Omental fat pad (tissue), 4 donors: Measurements from ENCODE around the gene FAM170B. TPM values are rescaled to one million over a fixed set of nuclear protein-coding genes. Genes with fewer than 3 reads are reported as not detected.

ENCODE experiments used
- ATAC-seq: fragments of 150-250 bp; one replicate; pipeline ENCODE4 v1.9.1; 2016; ENCODE audit warnings: mild to moderate bottlenecking, moderate library complexity; ENCODE audit not compliant: low FRiP score
- DNase-seq: peaks from one replicate; pipeline ENCODE4 v3.0.0-alpha.2; 2019; ENCODE audit warnings: low spot score
- CTCF ChIP-seq, 3 donors: fragments of 450-650 bp; IDR thresholded peaks; one replicate each; pipeline ENCODE4 v1.5.1; 2016 to 2017; ENCODE audit warnings: antibody characterized with exemption in 3 of 3, mild to moderate bottlenecking in 3 of 3, moderate library complexity in 2 of 3
- total RNA-seq, 4 donors: library from RNA; depleted of rRNA; stranded (reverse); fragments of >200 nt; gene quantifications; one replicate each; pipeline ENCODE4 v1.1.0, GENCODE V29; 2016

The FAM170B gene
- total RNA-seq, 4 donors from 2014 or later: not detected

- TF ChIP-seq CTCF (IDR thresholded peaks at IDR 0.05): no peak
- ATAC-seq (no peak), DNase-seq (no peak)
These were observed 52.1 kb downstream of the FAM170B start for GRCh38 chr10:49081547-49082275.

Other genes with a start within 250 kb of the FAM170B start
- gene LRRC18, start 194.2 kb downstream of the FAM170B start, total RNA-seq: not detected
- 10 to 100 TPM; 11.8 to 26.2 (median 19.7) TPM for gene VSTM4, start 18.5 kb downstream of the FAM170B start, total RNA-seq
- 10 to 100 TPM; 12.2 to 74.4 (median 34.1) TPM for gene TMEM273, start 54.4 kb upstream of the FAM170B start, total RNA-seq
- gene C10orf71, start 165.1 kb upstream of the FAM170B start, total RNA-seq: not detected